Inflammatory macrophage (primary cell): ENCODE results near the gene ERCC8.
"Not testable (repeated sequence)": the region's sequence is repeated elsewhere in the genome, so short reads cannot be mapped to it uniquely, and the experiment has no call there.

ENCODE experiments used
- DNase-seq, 2 donors: peaks; one replicate each; pipeline ENCODE4 v3.0.0-alpha.2; 2020 to 2022

The ERCC8 gene

GRCh38 chr5:60903356-60903755 lies 41.5 kb downstream of the ERCC8 start:
- no peak for DNase-seq

GRCh38 chr5:60896991-60897390 lies 47.9 kb downstream of the ERCC8 start:
- DNase-seq = no peak

GRCh38 chr5:60893521-60893920 lies 51.3 kb downstream of the ERCC8 start:
- DNase-seq = no peak

GRCh38 chr5:60891667-60892066 lies 53.2 kb downstream of the ERCC8 start:
- DNase-seq = no peak

- DNase-seq = no peak
These were observed 56.4 kb downstream of the ERCC8 start for GRCh38 chr5:60888359-60889061.

- DNase-seq = no peak
These were observed 57.1 kb downstream of the ERCC8 start for GRCh38 chr5:60887746-60888145.

GRCh38 chr5:60887096-60887495 lies 57.8 kb downstream of the ERCC8 start:
- no peak for DNase-seq

GRCh38 chr5:60886158-60886557 lies 58.7 kb downstream of the ERCC8 start:
- DNase-seq = no peak

GRCh38 chr5:60883229-60883628 lies 61.6 kb downstream of the ERCC8 start:
- peak; percentile 7 to 15 for DNase-seq

- DNase-seq = no peak
These were observed 72.0 kb downstream of the ERCC8 start for GRCh38 chr5:60872892-60873291.

GRCh38 chr5:60870857-60871256 lies 74.0 kb downstream of the ERCC8 start:
- no peak for DNase-seq

GRCh38 chr5:60860572-60860971 lies 84.3 kb downstream of the ERCC8 start:
- not testable (repeated sequence) for DNase-seq

GRCh38 chr5:60856066-60856465 lies 88.8 kb downstream of the ERCC8 start:
- peak; percentile 54 to 89 for DNase-seq

GRCh38 chr5:60852940-60853339 lies 91.9 kb downstream of the ERCC8 start:
- DNase-seq = no peak

GRCh38 chr5:60852317-60852716 lies 92.6 kb downstream of the ERCC8 start:
- no peak for DNase-seq

GRCh38 chr5:60851626-60852025 lies 93.2 kb downstream of the ERCC8 start:
- DNase-seq = no peak

GRCh38 chr5:60846298-60846697 lies 98.6 kb downstream of the ERCC8 start:
- no peak for DNase-seq

- DNase-seq = peak in 1 of 2 donors; percentile 35
These were observed 100.6 kb downstream of the ERCC8 start, which contains the start of gene ELOVL7 for GRCh38 chr5:60843936-60844905. Gene ELOVL7, minus strand, starts transcription at chr5:60844269. Its CDS starts 56,872 bp downstream, at chr5:60787397.

GRCh38 chr5:60843386-60843935 lies 101.4 kb downstream of the ERCC8 start:
- no peak for DNase-seq

- no peak for DNase-seq
These were observed 101.9 kb downstream of the ERCC8 start for GRCh38 chr5:60842871-60843385.

- DNase-seq = no peak
These were observed 103.5 kb downstream of the ERCC8 start for GRCh38 chr5:60841361-60841760.

- DNase-seq = no peak
These were observed 108.7 kb downstream of the ERCC8 start for GRCh38 chr5:60836131-60836530.

GRCh38 chr5:60835554-60835953 lies 109.3 kb downstream of the ERCC8 start:
- no peak for DNase-seq
